GM12878 (cell line): ENCODE data around the gene WDR12. TPM values are rescaled to one million over a fixed set of nuclear protein-coding genes. Genes with fewer than 3 reads are reported as not detected.

Experiments
- ATAC-seq: fragments of 200-7000 bp; cut with Tn5 transposase; 3 replicates; pipeline ENCODE4 v1.9.1; 2020; ENCODE audit warnings: mild to moderate bottlenecking, moderate library complexity
- BruUV-seq: library from RNA; stranded (reverse); fragments of 400-500 nt; replicated peaks from 2 replicates; lab custom pipeline; 2021; lab: Mats Ljungman, UMichigan
- CTCF ChIA-PET: fragments of 300-600 bp; sonication (Branson Sonifier 250); formaldehyde crosslinking; extraction: SDS; loops from one replicate; lab custom pipeline; 2021; ENCODE audit warnings: inconsistent platforms; lab: Yijun Ruan, JAX
- POLR2A ChIA-PET: fragments of 350-600 bp; formaldehyde crosslinking; extraction: SDS; loops from one replicate; lab custom pipeline; 2021; ENCODE audit warnings: inconsistent platforms; lab: Charles Lee
- RAD21 ChIA-PET: fragments of 300-600 bp; sonication (Branson Sonifier 250); formaldehyde crosslinking; loops from one replicate; lab custom pipeline; 2023; ENCODE audit warnings: antibody characterized with exemption; ENCODE audit not compliant: unreplicated experiment; lab: Charles Lee
- SMC1A ChIA-PET: fragments of 300-600 bp; sonication (Branson Sonifier 250); formaldehyde crosslinking; loops from one replicate; lab custom pipeline; 2023; ENCODE audit not compliant: unreplicated experiment, uncharacterized antibody; lab: Charles Lee
- DNase-seq: peaks from one replicate; pipeline ENCODE4 v3.0.0-alpha.2; 2011; ENCODE audit warnings: low read depth, low spot score
- FAIRE-seq: peaks from 3 replicates; lab custom pipeline; 2011; peaks lifted over from hg19 to GRCh38; lab: Jason Lieb, UNC
- H2AFZ ChIP-seq: 2 replicates; pipeline ENCODE4 v1.6.0; 2011; ENCODE audit warnings: low read depth, low read length, control low read depth; ENCODE audit not compliant: control insufficient read depth
- H3K27ac ChIP-seq: 2 replicates; pipeline ENCODE4 v1.5.1; 2011; ENCODE audit warnings: control low read depth; ENCODE audit not compliant: control insufficient read depth, insufficient read depth
- H3K27me3 ChIP-seq, 2 experiments: replicated peaks in 1 of 2; 2 replicates each; pipeline versions ENCODE4 v1.6.0 to v1.6.1; 2011; ENCODE audit warnings: low read length in 1 of 2; ENCODE audit not compliant: control insufficient read depth in 2 of 2, insufficient read depth in 2 of 2
- H3K36me3 ChIP-seq, 2 experiments: 2 replicates each; pipeline ENCODE4 v1.5.1; 2011; ENCODE audit warnings: low read length in 1 of 2; ENCODE audit not compliant: control insufficient read depth in 2 of 2, insufficient read depth in 2 of 2
- H3K4me1 ChIP-seq: 2 replicates; pipeline ENCODE4 v1.6.1; 2011; ENCODE audit warnings: mild to moderate bottlenecking, low read length, moderate library complexity, mixed read lengths; ENCODE audit not compliant: control insufficient read depth, insufficient read depth
- H3K4me2 ChIP-seq: 2 replicates; pipeline ENCODE4 v1.6.0; 2011; ENCODE audit warnings: control low read depth; ENCODE audit not compliant: control insufficient read depth, insufficient read depth
- H3K4me3 ChIP-seq: fragments of 200-600 bp; sonication (generic); 2 replicates; pipeline ENCODE4 v1.5.1; 2016
- H3K79me2 ChIP-seq: 2 replicates; pipeline ENCODE4 v1.6.0; 2011; ENCODE audit warnings: low read length; ENCODE audit not compliant: control insufficient read depth, insufficient read depth
- H3K9ac ChIP-seq: 2 replicates; pipeline ENCODE4 v1.8.0; 2011; ENCODE audit warnings: low read length, control low read depth, mixed read lengths; ENCODE audit not compliant: control insufficient read depth, insufficient read depth
- H3K9me3 ChIP-seq: replicated peaks from 3 replicates; pipeline ENCODE4 v1.5.1; 2011; ENCODE audit warnings: mild to moderate bottlenecking, low read length; ENCODE audit not compliant: control insufficient read depth, insufficient read depth
- H4K20me1 ChIP-seq: 2 replicates; pipeline ENCODE4 v1.6.0; 2011; ENCODE audit not compliant: control insufficient read depth, insufficient read depth
- ASH2L ChIP-seq: fragments of 300-600, 200-600 bp; sonication (generic); IDR thresholded peaks from 2 replicates; pipeline ENCODE4 v1.6.1; 2017; ENCODE audit warnings: low read depth, mild to moderate bottlenecking, borderline replicate concordance
- BCL11A ChIP-seq: IDR thresholded peaks from 2 replicates; pipeline ENCODE4 v1.6.1; 2011; ENCODE audit warnings: low read depth, low read length
- CBX3 ChIP-seq: fragments of 200-600 bp; sonication (generic); IDR thresholded peaks from 2 replicates; pipeline ENCODE4 v1.6.1; 2016; ENCODE audit warnings: low read depth, borderline replicate concordance
- EED ChIP-seq: sonication (generic); IDR thresholded peaks from 2 replicates; pipeline ENCODE4 v1.6.1; 2016; ENCODE audit warnings: antibody characterized with exemption, low read depth
- ESRRA ChIP-seq: IDR thresholded peaks from 2 replicates; pipeline ENCODE4 v1.6.1; 2012; ENCODE audit warnings: mild to moderate bottlenecking, low read length, improper control_type of control experiment
- IKZF1 ChIP-seq: fragments of 450-650 bp; conservative IDR thresholded peaks from 2 replicates; pipeline ENCODE4 v1.6.1; 2017; ENCODE audit warnings: antibody characterized with exemption, mild to moderate bottlenecking
- MTA2 ChIP-seq: fragments of 450-650 bp; IDR thresholded peaks from 2 replicates; pipeline ENCODE4 v1.6.1; 2016; ENCODE audit warnings: low read depth, mild to moderate bottlenecking, moderate library complexity
- NFIC ChIP-seq: IDR thresholded peaks from 2 replicates; pipeline ENCODE4 v1.6.1; 2012; ENCODE audit warnings: low read depth, mild to moderate bottlenecking, inconsistent platforms, low read length, moderate library complexity
- NFXL1 ChIP-seq: fragments of 450-650 bp; IDR thresholded peaks from 2 replicates; pipeline ENCODE4 v1.6.1; 2017; ENCODE audit warnings: antibody characterized with exemption, mild to moderate bottlenecking, borderline replicate concordance
- PKNOX1 ChIP-seq: fragments of 450-650 bp; IDR thresholded peaks from 2 replicates; pipeline ENCODE4 v1.6.1; 2016; ENCODE audit warnings: mild to moderate bottlenecking
- RELA ChIP-seq: fragments of 450-650 bp; IDR thresholded peaks from 2 replicates; pipeline ENCODE4 v1.8.0; 2014; ENCODE audit warnings: borderline replicate concordance; ENCODE audit not compliant: partially characterized antibody
- RUNX3 ChIP-seq: IDR thresholded peaks from 2 replicates; pipeline ENCODE4 v1.6.1; 2012; ENCODE audit warnings: low read length, inconsistent platforms
- TARDBP ChIP-seq: IDR thresholded peaks from 2 replicates; pipeline ENCODE4 v1.6.1; 2016; ENCODE audit warnings: borderline replicate concordance
- TCF3 ChIP-seq: IDR thresholded peaks from 2 replicates; pipeline ENCODE4 v1.6.1; 2012; ENCODE audit warnings: low read depth, mild to moderate bottlenecking, low read length, borderline replicate concordance; ENCODE audit not compliant: insufficient read depth
- ZNF384 ChIP-seq: IDR thresholded peaks from 2 replicates; pipeline ENCODE4 v1.6.1; 2012; ENCODE audit warnings: low read depth, mild to moderate bottlenecking, low read length, improper control_type of control experiment, borderline replicate concordance
- ZNF592 ChIP-seq: fragments of 450-650 bp; IDR thresholded peaks from 2 replicates; pipeline ENCODE4 v1.6.1; 2017; ENCODE audit warnings: mild to moderate bottlenecking, moderate library complexity
- ZZZ3 ChIP-seq: IDR thresholded peaks from 2 replicates; pipeline ENCODE4 v1.6.1; 2011; ENCODE audit warnings: low read depth; ENCODE audit not compliant: control insufficient read depth, insufficient read length
- WGBS: methylation state at CpG from one replicate; pipeline ENCODE4 v1.1.6; 2016; ENCODE audit warnings: low lambda C conversion rate; ENCODE audit not compliant: insufficient replicate concordance, insufficient coverage; ENCODE audit errors: missing lambda C conversion rate; 5-methylcytosine and 5-hydroxymethylcytosine counted together
- in situ Hi-C: fragments of 300-500 bp; cut with MboI; formaldehyde crosslinking; loops from 9 replicates; pipeline ENCODE4 v1.14.3; 2018; ENCODE audit warnings: mixed read lengths
- intact Hi-C: fragments of 100-400 bp; cut with micrococcal nuclease; formaldehyde crosslinking; loops from one replicate; pipeline ENCODE4 v1.14.2; 2022; ENCODE audit not compliant: unreplicated experiment
- polyA plus RNA-seq, 11 experiments: library from polyadenylated mRNA; depleted of rRNA in 4 of 11; unstranded in 6 of 11; stranded (reverse) in 5 of 11; fragments of >200 nt; fragmentation: Nextera tagmentation in 4 of 11; fragmentation: Illumina TruSeq in 1 of 11; extraction: Ambion mirVana in 4 of 11; extraction: Trizol in 1 of 11; gene quantifications; 1 replicate in 1 of 11; 2 replicates in 10 of 11; pipeline versions ENCODE4 v1.2.1 to v1.2.3, GENCODE V29; 2011 to 2016; ENCODE audit warnings: inconsistent platforms in 2 of 11, missing spikeins in 2 of 11, low read depth in 1 of 11
- total RNA-seq, 4 experiments: library from RNA; depleted of rRNA in 3 of 4; stranded (reverse); fragments of >200 nt in 3 of 4; fragmentation: Illumina TruSeq in 1 of 4; extraction: Trizol in 1 of 4; gene quantifications; 2 replicates each; pipeline versions ENCODE4 v1.2.1 to v1.2.3, GENCODE V29; 2013 to 2021

Gene WDR12
- total and polyA plus RNA-seq, 10 of the 15 experiments (the other 5 are each of a cell fraction or from before 2014, with no cell fraction given): 52.9 to 256 (median 108) TPM

- ChIA-PET POLR2A (no interaction called here), CTCF (no interaction called here), SMC1A (no interaction called here), RAD21 (no interaction called here)
- Histone ChIP-seq H3K27me3 (no peaks in the 10 kb centered on the region), H3K9me3 (0 out of 3 replicates have a peak, but pooled peaks cover 2% of the 10 kb centered on the region), H3K27ac (no peak overlapping the region), H3K4me2 (no peak overlapping the region), H3K4me1 (no peaks in the 10 kb centered on the region), H3K9ac (no peak overlapping the region), H4K20me1 (no peaks in the 10 kb centered on the region), H3K36me3 (no peaks in the 10 kb centered on the region; a peak in 1 of 4 replicates), H3K79me2 (no peaks in the 10 kb centered on the region), H2AFZ (no peak overlapping the region), H3K4me3 (no peak overlapping the region)
- ATAC-seq: no peak
- no peak for FAIRE-seq
- intact Hi-C loops: no loop called here
- no peak for DNase-seq
- 100% methylated on average over 1 of the region's 1 CpG for WGBS
- BruUV-seq: no TSS peak
- in situ Hi-C loops: no loop called here
- TF ChIP-seq ZZZ3 (no peak), TARDBP (no peak), ZNF592 (no peak), NFIC (no peak), BCL11A (no peak), PKNOX1 (no peak), RELA (no peak), TCF3 (no peak), ASH2L (no peak), IKZF1 (no peak), RUNX3 (no peak), CBX3 (no peak), ZNF384 (no peak), NFXL1 (no peak), MTA2 (no peak), ESRRA (no peak), EED (no peak)
Observed at GRCh38 chr2:202944408-202944807, 32.9 kb upstream of the WDR12 start.
